CD14-positive monocyte (primary cell): ENCODE results near the gene PAM16. TPM values are rescaled to one million over a fixed set of nuclear protein-coding genes. Genes with fewer than 3 reads are reported as not detected.
A peak's percentile ranks its signal among the peaks of the same experiment; 100 is the strongest.

Source experiments
- DNase-seq, 3 donors: peaks; one replicate each; pipeline ENCODE4 v3.0.0-alpha.2; 2011 to 2022
- H2AFZ ChIP-seq: 2 replicates; pipeline ENCODE4 v1.6.0; 2012; ENCODE audit warnings: mild to moderate bottlenecking, low read depth, low read length, inconsistent platforms; ENCODE audit not compliant: insufficient read depth, poor library complexity, severe bottlenecking
- H3K27ac ChIP-seq, 2 donors: 1 replicate in 1 of 2; 2 replicates in 1 of 2; pipeline ENCODE4 v1.5.1; 2012 to 2013; ENCODE audit warnings: low read length in 2 of 2, control low read depth in 1 of 2, inconsistent platforms in 1 of 2, low read depth in 1 of 2, mild to moderate bottlenecking in 1 of 2
- H3K27me3 ChIP-seq, 2 donors: one replicate each; pipeline versions ENCODE4 v1.6.0 to v1.6.1; 2011 to 2013; ENCODE audit warnings: low read length in 2 of 2; ENCODE audit not compliant: control insufficient read depth in 2 of 2, insufficient read depth in 2 of 2
- H3K36me3 ChIP-seq, 2 donors: replicated peaks in 1 of 2; 1 replicate in 1 of 2; 2 replicates in 1 of 2; pipeline versions ENCODE4 v1.5.1 to v1.6.1; 2012 to 2013; ENCODE audit warnings: low read length in 2 of 2, control low read depth in 1 of 2, inconsistent platforms in 1 of 2, mild to moderate bottlenecking in 1 of 2; ENCODE audit not compliant: insufficient read depth in 2 of 2, control insufficient read depth in 1 of 2
- H3K4me1 ChIP-seq, 2 donors: 1 replicate in 1 of 2; 2 replicates in 1 of 2; pipeline versions ENCODE4 v1.5.1 to v1.6.1; 2012 to 2013; ENCODE audit warnings: low read length in 2 of 2, control low read depth in 1 of 2, inconsistent platforms in 1 of 2, mild to moderate bottlenecking in 1 of 2, moderate library complexity in 1 of 2; ENCODE audit not compliant: insufficient read depth in 2 of 2, control insufficient read depth in 1 of 2
- H3K4me2 ChIP-seq: replicated peaks from 2 replicates; pipeline ENCODE3; 2012; ENCODE audit warnings: low read length, moderate library complexity, mild to moderate bottlenecking; ENCODE audit not compliant: poor library complexity, severe bottlenecking; ENCODE audit errors: extremely low read depth
- H3K4me3 ChIP-seq, 3 experiments: fragments of 200-600 bp in 1 of 3; sonication (generic) in 1 of 3; replicated peaks in 1 of 3; 1 replicate in 2 of 3; 2 replicates in 1 of 3; pipeline ENCODE4 v1.5.1; 2011 to 2013; ENCODE audit warnings: low read length in 3 of 3, mild to moderate bottlenecking in 3 of 3, control low read depth in 2 of 3, low read depth in 2 of 3, inconsistent platforms in 1 of 3, moderate library complexity in 1 of 3
- H3K79me2 ChIP-seq: 2 replicates; pipeline ENCODE4 v1.6.0; 2012; ENCODE audit warnings: mild to moderate bottlenecking, control low read depth, inconsistent platforms, low read length, moderate library complexity; ENCODE audit not compliant: insufficient read depth
- H3K9ac ChIP-seq: 2 replicates; pipeline ENCODE4 v1.6.0; 2017; ENCODE audit warnings: low read length, mild to moderate bottlenecking; ENCODE audit not compliant: insufficient read depth, poor library complexity, severe bottlenecking
- H3K9me3 ChIP-seq, 2 donors: replicated peaks in 1 of 2; 1 replicate in 1 of 2; 2 replicates in 1 of 2; pipeline versions ENCODE4 v1.5.1 to v1.6.1; 2012 to 2013; ENCODE audit warnings: low read length in 2 of 2, control low read depth in 1 of 2; ENCODE audit not compliant: control insufficient read depth in 1 of 2, insufficient read depth in 1 of 2
- H4K20me1 ChIP-seq: 2 replicates; pipeline ENCODE4 v1.6.0; 2012; ENCODE audit warnings: mild to moderate bottlenecking, low read length, control low read depth, moderate library complexity; ENCODE audit not compliant: insufficient read depth
- H3K27ac Mint-ChIP-seq, 7 donors: one replicate each; pipeline ENCODE4 v1.8.0; 2020; ENCODE audit warnings: mild to moderate bottlenecking in 7 of 7, mixed read lengths in 7 of 7, moderate library complexity in 6 of 7, inconsistent platforms in 2 of 7
- H3K27me3 Mint-ChIP-seq, 3 donors: one replicate each; pipeline ENCODE4 v1.8.0; 2021 to 2022; ENCODE audit warnings: low read depth in 3 of 3, mild to moderate bottlenecking in 3 of 3, mixed read lengths in 3 of 3, moderate library complexity in 3 of 3, inconsistent platforms in 1 of 3
- H3K36me3 Mint-ChIP-seq, 2 donors: one replicate each; pipeline ENCODE4 v1.8.0; 2020; ENCODE audit warnings: mixed read lengths in 2 of 2, inconsistent platforms in 1 of 2, mild to moderate bottlenecking in 1 of 2
- H3K4me1 Mint-ChIP-seq: one replicate; pipeline ENCODE4 v1.8.0; 2020; ENCODE audit warnings: mild to moderate bottlenecking, mixed read lengths
- H3K4me3 Mint-ChIP-seq, 2 donors: one replicate each; pipeline ENCODE4 v1.8.0; 2020; ENCODE audit warnings: mild to moderate bottlenecking in 2 of 2, mixed read lengths in 2 of 2, moderate library complexity in 1 of 2
- H3K9me3 Mint-ChIP-seq, 7 donors: one replicate each; pipeline ENCODE4 v1.8.0; 2020 to 2022; ENCODE audit warnings: mixed read lengths in 7 of 7, mild to moderate bottlenecking in 6 of 7, moderate library complexity in 6 of 7, inconsistent platforms in 2 of 7
- WGBS: methylation state at CpG from one replicate; pipeline ENCODE4 v1.1.5; 2013; ENCODE audit warnings: missing lambda C conversion rate; ENCODE audit not compliant: insufficient coverage; 5-methylcytosine and 5-hydroxymethylcytosine counted together
- intact Hi-C, 2 donors: fragments of 100-400 bp; cut with micrococcal nuclease; formaldehyde crosslinking; loops; one replicate each; pipeline versions ENCODE4 v1.15.0 to v1.15.1; 2023
- polyA plus RNA-seq, 3 donors: library from polyadenylated mRNA; depleted of rRNA in 1 of 3; unstranded in 2 of 3; stranded (reverse) in 1 of 3; fragments of 300-500 nt in 2 of 3; fragments of >200 nt in 1 of 3; fragmentation: Illumina TruSeq in 2 of 3; gene quantifications; 1 replicate in 2 of 3; 2 replicates in 1 of 3; pipeline ENCODE4 v1.2.3, GENCODE V29; 2012 to 2021
- TF ChIP-seq, protein P1 (sequence below): fragments of 200-600 bp; IDR thresholded peaks from one replicate; pipeline ENCODE4 v1.8.0; 2022; ENCODE audit warnings: antibody characterized with exemption, mild to moderate bottlenecking

Gene PAM16
- polyA plus RNA-seq, 3 donors: 34.3 to 37.6 (median 34.7) TPM

DNA sequence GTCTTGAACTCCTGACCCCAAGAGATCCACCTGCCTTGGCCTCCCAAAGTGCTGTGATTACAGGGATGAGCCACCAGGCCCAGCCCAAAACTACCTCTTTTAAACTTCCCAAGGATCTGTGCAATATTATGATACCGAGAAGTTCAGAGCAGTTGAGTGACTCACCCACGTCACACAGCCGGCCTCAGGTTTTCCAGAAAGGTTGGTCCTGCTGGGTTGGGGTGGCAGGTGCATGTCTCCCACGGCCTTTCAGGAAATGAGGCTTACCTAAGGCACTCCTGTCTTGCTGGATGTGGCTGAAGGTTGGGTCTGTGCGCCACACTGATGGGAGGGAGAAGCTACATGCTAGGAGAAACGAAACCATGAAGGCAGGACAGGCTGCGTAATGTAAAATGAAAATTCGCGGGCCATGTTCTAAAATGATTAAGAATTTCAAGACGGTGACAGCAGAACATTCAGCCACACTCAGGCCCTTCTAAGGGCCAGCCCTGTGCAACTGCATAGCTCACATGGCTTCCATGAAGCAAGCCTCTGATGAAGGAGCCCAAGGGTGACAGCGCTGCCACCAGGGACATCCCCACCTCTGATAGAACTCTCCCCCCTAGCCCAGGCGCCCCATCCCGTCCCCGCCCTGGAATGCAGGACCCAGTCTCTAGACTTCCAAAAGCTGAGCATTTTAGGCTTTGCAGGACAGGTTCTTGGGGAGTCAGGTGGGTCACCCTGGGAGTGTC, 41.9 kb downstream of the PAM16 start:
- Histone ChIP-seq H3K79me2 (peaks cover 8% of the 10 kb centered on the region), H3K4me2 (no peak overlapping the region), H3K36me3 (peaks cover 2 to 4% of the 10 kb centered on the region in 2 donors), H3K27ac (no peak overlapping the region), H4K20me1 (peaks cover 4% of the 10 kb centered on the region), H3K4me3 (no peak overlapping the region), H3K9me3 (peaks cover 0 to 2% of the 10 kb centered on the region in 2 donors), H3K4me1 (peaks cover 15 to 22% of the 10 kb centered on the region in 2 donors), H2AFZ (no peak overlapping the region), H3K9ac (no peak overlapping the region), H3K27me3 (peaks cover 11 to 22% of the 10 kb centered on the region in 2 donors)
- TF ChIP-seq, protein P1, sequence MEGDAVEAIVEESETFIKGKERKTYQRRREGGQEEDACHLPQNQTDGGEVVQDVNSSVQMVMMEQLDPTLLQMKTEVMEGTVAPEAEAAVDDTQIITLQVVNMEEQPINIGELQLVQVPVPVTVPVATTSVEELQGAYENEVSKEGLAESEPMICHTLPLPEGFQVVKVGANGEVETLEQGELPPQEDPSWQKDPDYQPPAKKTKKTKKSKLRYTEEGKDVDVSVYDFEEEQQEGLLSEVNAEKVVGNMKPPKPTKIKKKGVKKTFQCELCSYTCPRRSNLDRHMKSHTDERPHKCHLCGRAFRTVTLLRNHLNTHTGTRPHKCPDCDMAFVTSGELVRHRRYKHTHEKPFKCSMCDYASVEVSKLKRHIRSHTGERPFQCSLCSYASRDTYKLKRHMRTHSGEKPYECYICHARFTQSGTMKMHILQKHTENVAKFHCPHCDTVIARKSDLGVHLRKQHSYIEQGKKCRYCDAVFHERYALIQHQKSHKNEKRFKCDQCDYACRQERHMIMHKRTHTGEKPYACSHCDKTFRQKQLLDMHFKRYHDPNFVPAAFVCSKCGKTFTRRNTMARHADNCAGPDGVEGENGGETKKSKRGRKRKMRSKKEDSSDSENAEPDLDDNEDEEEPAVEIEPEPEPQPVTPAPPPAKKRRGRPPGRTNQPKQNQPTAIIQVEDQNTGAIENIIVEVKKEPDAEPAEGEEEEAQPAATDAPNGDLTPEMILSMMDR: no peak
- Mint-ChIP-seq H3K27me3 (peaks cover 23 to 36% (median 24%) of the 10 kb centered on the region in 3 donors), H3K9me3 (peaks cover 0 to 9% (median 0%) of the 10 kb centered on the region in 7 donors), H3K36me3 (peaks cover 10 to 12% of the 10 kb centered on the region in 2 donors), H3K4me3 (no peak overlapping the region), H3K4me1 (peaks cover 28% of the 10 kb centered on the region), H3K27ac (peak overlapping the region in 4 of 7 donors; percentile 19 to 95 (median 70))
- intact Hi-C loops: loop anchor here (5.0 kb wide), 2 partner anchors 37 to 57 kb away; partner anchors contain the start of gene TFAP4 (in 2 of the 2)
- DNase-seq: no peak
- WGBS: 95% methylated on average over 12 of the region's 14 CpGs

DNA sequence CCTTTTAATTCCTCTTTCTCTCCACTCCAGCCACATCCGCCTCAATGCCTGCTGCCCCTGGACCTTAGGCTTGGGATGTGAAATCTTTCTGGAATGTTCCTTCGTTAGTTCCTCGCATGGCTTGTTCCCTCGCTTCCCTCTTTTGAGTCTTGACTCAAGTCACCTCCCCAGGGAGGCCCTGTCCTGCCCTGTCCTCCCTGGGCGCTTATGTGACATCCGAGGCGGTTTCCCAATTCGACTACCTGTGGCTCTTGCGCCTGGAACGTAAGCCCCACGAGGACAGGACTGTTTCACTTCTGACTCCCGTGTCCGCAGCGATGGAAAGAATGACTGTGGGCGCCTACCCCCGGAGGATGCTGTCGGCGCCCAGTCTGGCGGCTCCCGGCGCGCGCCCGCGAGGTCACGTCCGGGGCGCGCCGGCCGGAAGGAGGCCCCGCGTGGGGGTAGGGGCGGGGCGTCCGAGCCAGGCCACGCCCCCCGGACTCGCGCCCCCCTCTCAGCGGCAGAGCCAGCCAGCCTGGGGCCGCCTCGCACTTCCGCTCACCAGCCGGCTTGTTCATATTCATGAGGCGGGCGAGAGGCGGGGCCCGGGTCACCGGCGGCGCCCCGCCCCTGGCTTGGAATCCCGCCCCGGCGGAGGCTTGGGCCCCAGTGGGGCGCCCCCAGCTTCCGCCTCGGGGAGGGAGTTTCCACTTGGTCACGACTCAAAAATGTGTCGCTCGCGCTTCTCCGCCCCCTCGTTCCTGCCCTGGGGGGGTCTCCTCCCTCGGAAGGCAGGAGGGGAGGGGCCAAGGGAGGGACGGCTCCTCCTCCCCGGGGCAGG, 43.7 kb downstream of the PAM16 start:
- WGBS: under 1% methylated on average over 53 of the region's 68 CpGs
- TF ChIP-seq, protein P1: no peak
- Histone ChIP-seq H3K79me2 (peaks cover 8% of the 10 kb centered on the region), H3K36me3 (peaks cover 2 to 8% of the 10 kb centered on the region in 2 donors), H3K27me3 (peaks cover 0 to 4% of the 10 kb centered on the region in 2 donors), H3K9ac (peak overlapping the region; percentile 82), H2AFZ (peak overlapping the region; percentile 85), H3K4me2 (peak overlapping the region; percentile 84), H4K20me1 (peaks cover 4% of the 10 kb centered on the region), H3K9me3 (no peaks in the 10 kb centered on the region), H3K27ac (peak overlapping the region; percentile 85 to 93), H3K4me1 (peaks cover 15 to 22% of the 10 kb centered on the region in 2 donors), H3K4me3 (peak overlapping the region; percentile 60 to 81 (median 69))
- Mint-ChIP-seq H3K4me1 (peaks cover 28% of the 10 kb centered on the region), H3K4me3 (peak overlapping the region; percentile 90 to 95), H3K9me3 (peaks cover 0 to 5% (median 0%) of the 10 kb centered on the region in 7 donors), H3K36me3 (peaks cover 14 to 21% of the 10 kb centered on the region in 2 donors), H3K27ac (peak overlapping the region; percentile 94 to 99 (median 97)), H3K27me3 (peaks cover 5 to 18% (median 8%) of the 10 kb centered on the region in 3 donors)
- intact Hi-C loops: loop anchor here (5.0 kb wide), 2 partner anchors 35 to 55 kb away; partner anchors contain the start of gene TFAP4 (in 2 of the 2)
- peak; percentile 94 to 96 (median 95) for DNase-seq
